Neuronal stem cell (in vitro differentiated cells): ENCODE data around the gene ANGPTL2.

Source experiments
- DNase-seq: peaks from one replicate; pipeline ENCODE4 v3.0.0-alpha.2; 2013; ENCODE audit warnings: low spot score
- H2AFZ ChIP-seq: one replicate; pipeline ENCODE4 v1.6.1; 2013; ENCODE audit warnings: mild to moderate bottlenecking, low read length, inconsistent platforms
- H2AK5ac ChIP-seq: 2 replicates; pipeline ENCODE4 v1.6.1; 2013; ENCODE audit warnings: low read depth, mild to moderate bottlenecking, inconsistent platforms, low read length, moderate library complexity, mixed read lengths
- H2BK120ac ChIP-seq: 2 replicates; pipeline ENCODE4 v1.6.1; 2013; ENCODE audit warnings: low read depth, mild to moderate bottlenecking, inconsistent platforms, low read length, moderate library complexity, mixed read lengths
- H2BK12ac ChIP-seq: one replicate; pipeline ENCODE4 v1.6.1; 2013; ENCODE audit warnings: low read length, inconsistent platforms
- H2BK15ac ChIP-seq: 2 replicates; pipeline ENCODE4 v1.6.1; 2013; ENCODE audit warnings: mild to moderate bottlenecking, low read length, inconsistent platforms, mixed read lengths
- H2BK5ac ChIP-seq: one replicate; pipeline ENCODE4 v1.6.1; 2013; ENCODE audit warnings: inconsistent platforms, mild to moderate bottlenecking, low read length, moderate library complexity
- H3K14ac ChIP-seq: one replicate; pipeline ENCODE4 v1.6.1; 2013; ENCODE audit warnings: low read length, inconsistent platforms
- H3K18ac ChIP-seq: 2 replicates; pipeline ENCODE4 v1.6.1; 2013; ENCODE audit warnings: low read length, inconsistent platforms
- H3K23ac ChIP-seq: 2 replicates; pipeline ENCODE4 v1.6.1; 2013; ENCODE audit warnings: low read depth, mild to moderate bottlenecking, mixed read lengths, low read length, inconsistent platforms; ENCODE audit not compliant: poor library complexity
- H3K27ac ChIP-seq: replicated peaks from 3 replicates; pipeline ENCODE4 v1.5.1; 2013; ENCODE audit warnings: low read length, inconsistent platforms
- H3K27me3 ChIP-seq, 3 experiments: 2 replicates each; pipeline ENCODE4 v1.6.1; 2013; ENCODE audit warnings: low read length in 3 of 3, mild to moderate bottlenecking in 2 of 3, inconsistent platforms in 1 of 3, low read depth in 1 of 3, mixed read lengths in 1 of 3, moderate library complexity in 1 of 3; ENCODE audit not compliant: control insufficient read depth in 3 of 3, insufficient read depth in 3 of 3
- H3K36me3 ChIP-seq, 2 donors: replicated peaks in 1 of 2; 2 replicates each; pipeline ENCODE4 v1.6.1; 2013; ENCODE audit warnings: low read length in 2 of 2; ENCODE audit not compliant: control insufficient read depth in 2 of 2, insufficient read depth in 2 of 2
- H3K4ac ChIP-seq: 2 replicates; pipeline ENCODE4 v1.6.1; 2013; ENCODE audit warnings: inconsistent platforms, mild to moderate bottlenecking, low read length, moderate library complexity
- H3K4me1 ChIP-seq, 2 donors: 1 replicate in 1 of 2; 2 replicates in 1 of 2; pipeline ENCODE4 v1.6.1; 2013; ENCODE audit warnings: low read length in 2 of 2, low read depth in 1 of 2; ENCODE audit not compliant: control insufficient read depth in 2 of 2, insufficient read depth in 1 of 2
- H3K4me2 ChIP-seq: one replicate; pipeline ENCODE4 v1.6.1; 2013; ENCODE audit warnings: mild to moderate bottlenecking, low read length, inconsistent platforms; ENCODE audit not compliant: insufficient read depth, poor library complexity, severe bottlenecking
- H3K4me3 ChIP-seq, 2 donors: 2 replicates each; pipeline ENCODE4 v1.5.1; 2013; ENCODE audit warnings: low read length in 2 of 2, mild to moderate bottlenecking in 2 of 2, inconsistent platforms in 1 of 2, moderate library complexity in 1 of 2
- H3K79me1 ChIP-seq: one replicate; pipeline ENCODE4 v1.6.1; 2013; ENCODE audit warnings: low read depth, mild to moderate bottlenecking, inconsistent platforms, low read length, moderate library complexity
- H3K9ac ChIP-seq: one replicate; pipeline ENCODE4 v1.6.1; 2013; ENCODE audit warnings: mild to moderate bottlenecking, low read depth, low read length, inconsistent platforms; ENCODE audit not compliant: poor library complexity
- H3K9me3 ChIP-seq, 2 donors: replicated peaks in 1 of 2; 2 replicates each; pipeline versions ENCODE3 to v1.6.1; 2013; ENCODE audit warnings: low read length in 2 of 2, mild to moderate bottlenecking in 2 of 2, inconsistent platforms in 1 of 2, low read depth in 1 of 2, mixed read lengths in 1 of 2, moderate library complexity in 1 of 2; ENCODE audit not compliant: control insufficient read depth in 2 of 2, insufficient read depth in 1 of 2
- H4K8ac ChIP-seq: one replicate; pipeline ENCODE4 v1.6.1; 2013; ENCODE audit warnings: low read depth, mild to moderate bottlenecking, inconsistent platforms, low read length, moderate library complexity
- H4K91ac ChIP-seq: one replicate; pipeline ENCODE4 v1.6.1; 2013; ENCODE audit warnings: low read length, low read depth, mild to moderate bottlenecking, inconsistent platforms; ENCODE audit not compliant: poor library complexity
- WGBS, 2 donors: extraction: QIAGEN DNeasy Blood & Tissue Kit; methylation state at CpG; one replicate each; pipeline ENCODE4 v1.1.7; 2013; ENCODE audit warnings: missing lambda C conversion rate in 2 of 2, mixed read lengths in 1 of 2; ENCODE audit not compliant: insufficient read length in 2 of 2, insufficient replicate concordance in 1 of 2; ENCODE audit errors: extremely low coverage in 2 of 2; 5-methylcytosine and 5-hydroxymethylcytosine counted together

Gene ANGPTL2

GRCh38 chr9:127124111-127124531, 1.7 kb upstream of the ANGPTL2 start:
- H2BK12ac ChIP-seq: no peak overlapping the region
- no peak overlapping the region for H3K14ac ChIP-seq
- H3K4me2 ChIP-seq: no peak overlapping the region
- H3K4ac ChIP-seq: no peak overlapping the region
- no peak overlapping the region for H4K8ac ChIP-seq
- no peak overlapping the region for H3K23ac ChIP-seq
- no peaks in the 10 kb centered on the region for H3K36me3 ChIP-seq
- no peak overlapping the region for H2AFZ ChIP-seq
- WGBS, 2 donors: no CpG with 5 or more reads among the region's 7 CpGs
- no peak overlapping the region for H2BK5ac ChIP-seq
- no peak overlapping the region for H2AK5ac ChIP-seq
- no peak overlapping the region for H3K9ac ChIP-seq
- H3K79me1 ChIP-seq: peaks cover 3% of the 10 kb centered on the region
- DNase-seq: no peak
- peaks cover 0 to 20% of the 10 kb centered on the region in 2 donors for H3K4me1 ChIP-seq
- H3K4me3 ChIP-seq: no peak overlapping the region
- H3K18ac ChIP-seq: no peak overlapping the region
- no peak overlapping the region for H3K27ac ChIP-seq
- H2BK15ac ChIP-seq: no peak overlapping the region
- no peak overlapping the region for H2BK120ac ChIP-seq
- H4K91ac ChIP-seq: no peak overlapping the region
- peaks cover 0 to 5% (median 0%) of the 10 kb centered on the region in 3 experiments for H3K27me3 ChIP-seq
- H3K9me3 ChIP-seq: no peaks in the 10 kb centered on the region

- Histone ChIP-seq H2BK15ac (peak overlapping the region; percentile 79), H3K14ac (no peak overlapping the region), H3K4me1 (peaks cover 0 to 27% of the 10 kb centered on the region in 2 donors), H3K79me1 (peaks cover 3% of the 10 kb centered on the region), H2AFZ (peak overlapping the region; percentile 91), H3K36me3 (no peaks in the 10 kb centered on the region), H3K4ac (no peak overlapping the region), H3K27ac (peak overlapping the region; percentile 16), H2BK5ac (no peak overlapping the region), H3K9me3 (no peaks in the 10 kb centered on the region), H3K18ac (peak overlapping the region; percentile 94), H3K23ac (peak overlapping the region; percentile 34), H3K4me3 (peak overlapping the region; percentile 64 to 73), H2AK5ac (no peak overlapping the region), H4K8ac (no peak overlapping the region), H3K4me2 (peak overlapping the region; percentile 90), H4K91ac (peak overlapping the region; percentile 31), H2BK120ac (no peak overlapping the region), H3K9ac (peak overlapping the region; percentile 73), H3K27me3 (peaks cover 0 to 5% (median 0%) of the 10 kb centered on the region in 3 experiments), H2BK12ac (peak overlapping the region; percentile 16)
- DNase-seq: no peak
- WGBS, 2 donors: no CpG with 5 or more reads among the region's 16 CpGs
Measured at GRCh38 chr9:127123064-127123890, 842 bp upstream of the ANGPTL2 start.

DNA sequence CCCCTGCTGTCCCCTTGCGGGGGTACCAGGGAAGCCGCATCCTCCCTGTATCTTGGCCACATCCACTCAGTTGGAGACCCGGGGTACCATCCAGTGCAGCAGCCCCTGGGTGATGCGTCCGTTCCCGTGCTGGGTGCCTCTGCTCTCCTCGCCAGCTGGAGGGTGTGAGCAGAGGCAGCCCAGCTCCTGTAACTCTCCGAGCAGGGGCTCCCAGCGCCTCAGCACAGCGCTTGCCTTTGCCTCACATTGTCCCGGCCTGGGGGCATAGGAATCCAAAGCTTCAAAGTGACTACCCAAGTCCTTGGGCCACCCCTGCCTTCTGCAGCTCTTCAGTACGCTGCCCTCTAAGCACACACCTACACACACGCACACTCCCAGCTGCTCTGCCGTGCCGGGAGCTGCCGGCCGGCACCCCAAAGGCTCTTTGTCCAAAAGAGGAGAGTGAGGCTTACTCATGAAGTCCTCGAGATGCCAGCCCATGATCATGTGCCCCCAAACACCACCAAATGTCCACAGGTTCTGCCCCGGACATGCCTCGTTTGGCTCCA, 733 bp downstream of the ANGPTL2 start:
- peak overlapping the region; percentile 2 for H3K23ac ChIP-seq
- H2BK120ac ChIP-seq: peak overlapping the region; percentile 72
- peaks cover 11 to 27% of the 10 kb centered on the region in 2 donors for H3K4me1 ChIP-seq
- no CpG with 5 or more reads among the region's 20 CpGs for WGBS, 2 donors
- peak overlapping the region; percentile 90 for H3K4me2 ChIP-seq
- peak overlapping the region; percentile 73 to 79 for H3K4me3 ChIP-seq
- peak overlapping the region; percentile 91 for H2AFZ ChIP-seq
- H2BK5ac ChIP-seq: peak overlapping the region; percentile 88
- no peak overlapping the region for H4K91ac ChIP-seq
- H3K79me1 ChIP-seq: peaks cover 3% of the 10 kb centered on the region
- no peak overlapping the region for H2BK12ac ChIP-seq
- peak overlapping the region; percentile 72 for H2AK5ac ChIP-seq
- H2BK15ac ChIP-seq: peak overlapping the region; percentile 78
- no peaks in the 10 kb centered on the region for H3K9me3 ChIP-seq
- peak overlapping the region; percentile 81 for H3K9ac ChIP-seq
- H3K14ac ChIP-seq: peak overlapping the region; percentile 14
- H4K8ac ChIP-seq: peak overlapping the region; percentile 19
- peak; percentile 43 for DNase-seq
- no peak overlapping the region for H3K4ac ChIP-seq
- peaks cover 0 to 5% (median 0%) of the 10 kb centered on the region in 3 experiments for H3K27me3 ChIP-seq
- H3K36me3 ChIP-seq: no peaks in the 10 kb centered on the region
- peak overlapping the region; percentile 96 for H3K18ac ChIP-seq
- H3K27ac ChIP-seq: no peak overlapping the region

DNA sequence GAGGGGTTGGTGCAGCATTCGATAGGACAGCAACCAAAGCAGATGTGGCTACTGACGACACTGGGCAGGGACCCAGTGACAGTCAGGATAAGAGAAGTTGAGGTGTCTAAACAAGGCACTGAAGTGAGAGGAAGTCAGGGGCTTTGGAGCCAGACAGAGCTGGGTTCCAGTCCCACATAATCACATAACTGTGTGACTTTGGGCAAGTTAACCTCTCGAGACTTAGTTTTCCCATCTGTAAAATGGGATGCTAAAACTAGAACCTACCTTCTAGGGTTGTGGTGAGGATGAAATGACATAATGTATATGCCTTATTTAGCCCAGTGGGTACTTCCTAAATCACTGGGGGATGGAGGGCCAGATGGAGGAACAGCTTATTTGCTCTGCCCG, 3.1 kb downstream of the ANGPTL2 start:
- Histone ChIP-seq H3K18ac (no peak overlapping the region), H3K27me3 (peaks cover 0 to 5% (median 0%) of the 10 kb centered on the region in 3 experiments), H3K36me3 (no peaks in the 10 kb centered on the region), H3K27ac (no peak overlapping the region), H3K4me1 (peaks cover 11 to 27% of the 10 kb centered on the region in 2 donors), H2BK5ac (no peak overlapping the region), H3K14ac (no peak overlapping the region), H3K4me2 (no peak overlapping the region), H3K4me3 (no peak overlapping the region), H3K4ac (no peak overlapping the region), H2AFZ (no peak overlapping the region), H2BK12ac (no peak overlapping the region), H3K9ac (no peak overlapping the region), H2AK5ac (no peak overlapping the region), H3K79me1 (peaks cover 3% of the 10 kb centered on the region), H2BK120ac (no peak overlapping the region), H3K9me3 (no peaks in the 10 kb centered on the region), H4K8ac (no peak overlapping the region), H3K23ac (no peak overlapping the region), H2BK15ac (no peak overlapping the region), H4K91ac (no peak overlapping the region)
- WGBS, 2 donors: no CpG with 5 or more reads among the region's 4 CpGs
- DNase-seq: no peak
